GM19372 (cell line): ENCODE data around the gene C16orf89.
A peak's percentile ranks its signal among the peaks of the same experiment; 100 is the strongest.
"Not testable (repeated sequence)": the region's sequence is repeated elsewhere in the genome, so short reads cannot be mapped to it uniquely, and the experiment has no call there.

Source experiments
- ATAC-seq: cut with Tn5 transposase; IDR thresholded peaks from one replicate; pipeline ENCODE4 v1.9.1; 2021; ENCODE audit warnings: mild to moderate bottlenecking, low read depth, moderate library complexity; ENCODE audit not compliant: unreplicated experiment

C16orf89 gene

GRCh38 chr16:5062790-5063765 lies 2.7 kb downstream of the C16orf89 start:
- no peak for ATAC-seq

- ATAC-seq = no peak
These were observed 3.7 kb downstream of the C16orf89 start for GRCh38 chr16:5062051-5062450.

- no peak for ATAC-seq
These were observed 5.6 kb downstream of the C16orf89 start for GRCh38 chr16:5060073-5060641.

- ATAC-seq = no peak
These were observed 6.2 kb downstream of the C16orf89 start for GRCh38 chr16:5059386-5060072.

GRCh38 chr16:5058476-5058875 lies 7.3 kb downstream of the C16orf89 start:
- ATAC-seq = no peak

- ATAC-seq = no peak
These were observed 9.4 kb downstream of the C16orf89 start for GRCh38 chr16:5056352-5056751.

- no peak for ATAC-seq
These were observed 10.6 kb downstream of the C16orf89 start for GRCh38 chr16:5054876-5055865.

GRCh38 chr16:5046914-5047313 lies 18.8 kb downstream of the C16orf89 start:
- no peak for ATAC-seq

GRCh38 chr16:5045499-5046115 lies 20.1 kb downstream of the C16orf89 start:
- ATAC-seq = no peak

- not testable (repeated sequence) for ATAC-seq
These were observed 21.2 kb downstream of the C16orf89 start for GRCh38 chr16:5044581-5044980.

GRCh38 chr16:5044011-5044540 lies 21.7 kb downstream of the C16orf89 start:
- ATAC-seq = no peak

GRCh38 chr16:5042574-5043171 lies 23.1 kb downstream of the C16orf89 start:
- no peak for ATAC-seq

GRCh38 chr16:5041600-5042133 lies 24.1 kb downstream of the C16orf89 start:
- ATAC-seq = peak; percentile 66

- no peak for ATAC-seq
These were observed 25.3 kb downstream of the C16orf89 start for GRCh38 chr16:5040451-5040850.

- no peak for ATAC-seq
These were observed 29.3 kb downstream of the C16orf89 start for GRCh38 chr16:5036228-5037156.

- ATAC-seq = no peak
These were observed 29.9 kb downstream of the C16orf89 start for GRCh38 chr16:5035909-5036227.

GRCh38 chr16:5034167-5034523 lies 31.6 kb downstream of the C16orf89 start:
- no peak for ATAC-seq
